ENCODE results near the gene PARN. TPM values are rescaled to one million over a fixed set of nuclear protein-coding genes. Genes with fewer than 3 reads are reported as not detected.
A peak's percentile ranks its signal among the peaks of the same experiment; 100 is the strongest.
"Not testable (repeated sequence)": the region's sequence is repeated elsewhere in the genome, so short reads cannot be mapped to it uniquely, and the experiment has no call there.

The PARN gene
- polyA plus RNA-seq, 12 donors: 15.0 to 35.4 (median 18.3) TPM; not detected in 1

DNA sequence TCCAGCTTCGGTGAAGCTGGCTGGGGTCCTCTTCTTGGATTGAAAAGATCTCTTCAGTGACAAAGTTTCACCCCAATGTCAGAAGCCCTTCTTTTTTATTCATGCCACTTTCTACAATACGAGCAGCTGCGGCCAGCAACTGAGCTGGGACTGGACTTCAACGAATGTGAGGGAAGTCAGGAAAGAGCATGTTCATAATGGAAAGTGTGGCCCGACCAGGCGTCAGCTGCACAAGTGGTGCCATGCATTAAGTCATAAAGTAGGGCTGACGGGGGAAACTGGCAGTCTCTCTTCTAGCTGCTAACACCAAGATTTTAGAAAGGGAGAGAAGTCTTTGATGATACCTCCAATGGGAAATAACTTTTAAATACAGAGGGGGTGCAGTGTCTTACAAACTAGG is 192.6 kb downstream of the PARN start:
- DNase-seq: peak; percentile 14

DNA sequence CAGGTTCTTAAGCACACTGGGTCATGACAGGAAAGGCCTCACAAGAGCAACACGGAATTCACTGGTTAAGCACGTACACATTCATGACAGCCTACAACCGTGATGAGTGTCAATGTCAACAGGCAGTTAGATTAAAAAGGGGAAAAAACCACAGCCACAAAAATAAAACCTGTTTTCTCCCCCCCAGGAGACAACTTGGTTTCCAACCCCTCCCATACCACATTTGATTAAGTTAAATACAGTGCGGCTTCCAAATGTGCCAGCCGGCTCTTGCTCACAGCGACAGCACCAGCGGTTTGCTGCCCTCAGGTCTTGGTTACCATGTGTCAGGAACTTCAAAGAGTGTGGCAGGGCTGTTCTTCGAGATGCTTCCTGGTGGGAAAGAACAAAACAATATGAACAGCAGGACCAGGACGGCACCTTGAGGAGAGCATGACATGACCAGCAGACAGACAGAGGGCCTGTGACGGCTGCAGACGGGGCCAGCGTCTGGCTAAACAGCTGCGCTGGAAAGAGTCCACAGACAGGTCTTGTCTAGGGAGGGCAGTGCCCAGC is 193.6 kb downstream of the PARN start:
- DNase-seq: peak; percentile 28

DNA sequence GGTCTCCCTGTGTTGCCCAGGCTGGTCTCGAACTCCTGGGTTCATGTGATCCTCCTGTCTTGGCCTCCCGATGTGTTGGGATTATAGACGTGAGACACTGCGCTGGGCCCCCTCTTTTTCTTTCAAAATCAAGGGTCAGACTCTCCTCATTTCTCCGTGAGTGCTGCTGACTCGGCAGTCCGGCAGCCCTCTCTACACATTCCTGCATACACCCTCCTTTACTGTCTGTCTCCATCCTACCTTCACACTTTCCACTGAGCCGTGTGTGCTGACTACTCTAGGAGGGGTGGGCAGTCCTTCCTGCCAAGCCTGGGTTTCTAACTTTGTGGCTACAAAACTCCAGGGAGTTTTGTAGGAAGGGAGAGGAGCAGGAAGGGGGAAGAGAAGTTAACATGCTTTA is 195.2 kb downstream of the PARN start:
- no peak for DNase-seq

DNA sequence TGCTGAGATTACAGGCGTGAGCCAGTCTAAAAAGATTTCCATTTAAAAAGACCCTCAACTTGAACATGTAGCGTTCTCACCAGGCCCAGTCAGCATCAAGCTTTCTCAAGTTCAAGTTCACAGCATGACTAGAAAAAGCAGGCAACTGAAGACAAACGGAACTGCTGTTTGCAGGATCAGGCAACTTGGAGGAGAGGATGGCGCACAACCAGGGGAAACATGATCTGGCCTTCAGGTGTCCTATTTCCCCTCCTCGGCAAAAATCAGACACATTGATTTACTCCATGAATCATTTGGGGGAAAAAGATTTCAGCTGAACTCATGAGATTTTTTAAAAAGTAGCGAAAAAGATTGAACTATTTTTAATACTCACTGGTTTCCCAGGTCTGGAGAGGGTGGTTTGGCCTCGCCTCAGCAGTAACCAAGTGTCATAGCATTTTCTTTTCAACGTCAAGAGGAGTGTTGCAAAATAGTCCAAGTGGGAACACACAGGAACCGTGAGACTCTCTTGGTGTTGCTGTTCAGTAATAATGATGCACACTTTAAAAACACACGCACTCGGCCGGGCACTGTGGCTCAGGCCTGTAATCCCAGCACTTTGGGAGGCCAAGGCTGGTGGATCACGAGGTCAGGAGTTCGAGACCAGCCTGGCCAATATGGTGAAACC is 201.0 kb downstream of the PARN start:
- not testable (repeated sequence) for DNase-seq

DNA sequence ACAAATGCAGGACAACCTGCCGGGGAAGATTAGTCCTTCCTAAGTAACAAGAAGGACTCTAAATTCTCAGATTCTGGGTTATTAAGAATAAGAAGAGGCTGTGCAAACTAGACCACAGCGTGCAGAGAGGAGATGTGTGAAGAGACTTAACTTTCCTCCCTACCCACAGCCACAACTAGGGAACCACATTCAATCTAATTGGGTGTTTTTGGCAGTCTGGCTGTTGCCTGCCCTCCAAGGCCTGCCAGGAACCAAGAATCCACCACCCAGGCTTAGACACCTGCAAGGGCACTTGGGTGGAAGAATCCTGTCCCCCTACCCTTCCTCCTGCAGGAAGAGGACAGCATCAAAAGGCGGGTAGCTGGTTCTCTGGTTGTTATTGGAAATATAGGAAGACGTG is 202.0 kb downstream of the PARN start:
- DNase-seq: no peak

DNA sequence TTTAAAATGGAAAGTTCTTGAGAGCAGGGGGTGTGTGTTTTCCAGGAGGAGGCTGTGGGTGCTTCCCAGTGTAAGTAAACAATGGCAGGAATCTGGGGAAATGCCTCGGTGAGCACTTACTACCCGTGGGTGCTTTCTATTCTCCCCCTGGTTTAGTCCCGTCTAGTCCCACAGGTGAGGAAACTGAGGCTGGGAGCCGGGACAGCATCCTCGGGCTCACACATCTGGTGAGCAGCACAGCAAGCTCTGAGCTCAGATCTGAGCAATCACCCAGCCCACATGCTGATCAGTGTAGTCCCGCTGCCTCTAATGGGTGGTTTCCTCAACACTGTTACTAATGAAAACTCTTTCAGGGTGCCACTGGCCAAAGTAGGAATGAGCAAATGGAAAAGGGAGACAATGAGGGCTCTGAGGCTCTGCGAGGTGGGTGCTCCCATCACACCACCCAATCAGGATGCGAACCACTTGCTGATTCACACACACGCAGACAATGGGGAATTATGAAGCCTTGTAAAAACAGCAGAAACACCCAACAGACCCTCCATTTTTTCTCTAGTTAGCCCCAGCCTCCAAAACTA is 202.6 kb downstream of the PARN start:
- no peak for DNase-seq

DNA sequence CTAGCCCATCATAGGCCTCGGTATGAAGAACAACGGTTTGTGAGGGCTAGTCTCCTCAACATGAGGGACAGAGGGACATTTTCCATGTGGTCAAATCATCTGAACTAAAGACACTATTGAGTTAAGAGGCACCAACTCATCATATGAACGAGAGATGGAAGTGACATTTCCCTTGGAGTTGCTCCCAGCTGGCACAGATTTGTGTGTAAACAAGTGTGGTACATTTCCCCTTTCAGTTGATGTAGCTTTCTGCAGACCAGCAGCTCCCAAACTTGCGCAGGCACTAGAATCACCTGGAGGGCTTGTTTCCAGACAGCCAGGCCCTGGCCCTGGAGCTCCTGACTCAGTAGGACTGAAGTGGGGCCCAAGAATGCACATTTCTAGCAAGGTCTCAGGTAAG is 205.5 kb downstream of the PARN start:
- no peak for DNase-seq

DNA sequence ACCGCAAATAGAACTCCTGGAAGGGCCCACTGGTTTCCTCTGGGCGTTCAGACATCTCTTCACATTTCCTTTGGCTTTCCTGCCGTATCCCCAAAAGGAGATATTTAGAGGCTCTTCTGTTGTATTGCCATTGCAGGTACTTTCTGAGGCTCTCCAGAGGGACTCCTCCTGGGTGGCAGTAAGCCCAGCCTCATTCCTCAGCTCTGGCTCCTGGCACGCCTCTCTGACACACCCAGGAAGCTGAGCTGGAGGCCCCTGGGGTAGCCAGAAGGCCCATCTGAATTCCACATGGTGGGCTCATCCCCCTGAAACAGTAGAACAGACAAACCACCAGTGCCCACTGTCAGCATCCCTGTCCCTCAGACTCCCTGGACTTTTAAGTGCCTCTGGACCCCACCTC is 206.7 kb downstream of the PARN start:
- no peak for DNase-seq

DNA sequence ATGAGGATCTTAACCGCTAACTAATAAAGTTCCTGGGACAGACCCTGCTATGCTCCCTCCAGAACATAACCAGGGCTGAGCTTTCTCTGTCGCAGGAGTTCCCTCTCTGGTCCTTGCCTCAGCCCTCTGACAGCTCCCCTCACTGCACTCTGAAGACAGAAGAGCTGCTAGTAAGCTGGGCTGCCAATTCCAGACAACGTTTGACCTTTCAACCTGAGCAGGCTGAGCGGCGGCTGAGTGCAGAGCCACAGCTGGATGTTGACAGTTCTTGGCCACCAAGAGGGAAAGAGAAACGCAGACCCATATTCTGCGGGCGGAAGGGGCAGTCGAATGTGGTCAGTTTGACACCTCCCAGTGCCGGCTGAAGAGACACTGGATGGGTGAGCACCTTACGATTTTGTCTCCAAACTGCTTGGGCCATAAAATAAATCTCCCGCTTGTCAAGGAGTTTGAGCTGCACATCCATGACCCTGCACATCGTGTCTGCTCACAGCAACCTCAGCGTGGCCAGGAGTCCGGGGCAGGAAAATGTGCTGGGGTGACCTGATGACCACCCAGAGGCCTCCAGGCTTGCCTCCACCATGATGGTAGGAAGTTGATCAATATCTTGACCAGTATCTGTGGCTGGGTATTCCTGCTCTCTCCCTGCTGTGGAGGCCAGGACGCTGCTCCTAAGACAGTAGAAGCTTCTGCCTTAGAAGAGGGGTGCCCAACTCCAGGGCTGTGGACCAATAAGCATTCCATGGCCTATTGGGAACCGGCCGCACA is 209.2 kb downstream of the PARN start:
- DNase-seq: no peak

DNA sequence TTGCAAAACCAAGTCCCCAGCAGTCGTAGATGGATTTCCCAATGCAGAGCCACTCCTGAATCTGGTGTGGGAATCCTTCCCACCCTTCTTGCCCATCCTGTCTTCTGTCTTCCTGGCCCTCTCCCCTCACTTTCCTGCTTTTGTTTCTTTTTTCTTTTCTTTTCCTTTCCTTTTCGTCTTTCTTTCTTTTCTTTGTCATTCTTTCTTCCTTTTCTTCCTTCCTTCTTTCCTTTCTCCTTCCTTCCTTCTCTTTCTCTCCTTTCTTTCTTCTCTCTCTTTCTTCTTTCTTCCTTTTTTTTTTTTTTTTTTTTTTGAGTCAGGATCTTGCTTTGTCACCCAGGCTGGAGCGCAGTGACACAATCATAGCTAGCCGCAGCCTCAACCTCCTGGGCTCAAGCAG is 209.8 kb downstream of the PARN start:
- DNase-seq: not testable (repeated sequence)

DNA sequence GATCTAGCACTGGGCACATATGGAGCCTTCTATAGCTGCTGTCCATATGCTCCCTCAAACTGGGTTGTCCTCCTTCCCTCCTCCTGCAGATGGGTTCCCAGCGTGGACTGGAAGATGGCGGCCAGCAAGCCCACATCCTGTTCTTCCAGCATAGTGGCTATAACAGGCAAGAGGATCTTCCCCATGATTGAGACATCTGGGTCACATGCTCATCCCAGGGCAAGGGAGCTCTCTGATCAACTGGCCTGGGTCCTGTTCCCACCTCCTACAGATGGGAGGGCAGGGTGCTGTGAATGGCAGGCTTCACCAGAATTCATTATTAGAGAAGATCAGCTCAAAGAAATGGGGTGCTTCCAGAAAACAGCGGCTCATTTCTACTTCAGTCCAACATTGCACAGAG is 210.2 kb downstream of the PARN start:
- no peak for DNase-seq

DNA sequence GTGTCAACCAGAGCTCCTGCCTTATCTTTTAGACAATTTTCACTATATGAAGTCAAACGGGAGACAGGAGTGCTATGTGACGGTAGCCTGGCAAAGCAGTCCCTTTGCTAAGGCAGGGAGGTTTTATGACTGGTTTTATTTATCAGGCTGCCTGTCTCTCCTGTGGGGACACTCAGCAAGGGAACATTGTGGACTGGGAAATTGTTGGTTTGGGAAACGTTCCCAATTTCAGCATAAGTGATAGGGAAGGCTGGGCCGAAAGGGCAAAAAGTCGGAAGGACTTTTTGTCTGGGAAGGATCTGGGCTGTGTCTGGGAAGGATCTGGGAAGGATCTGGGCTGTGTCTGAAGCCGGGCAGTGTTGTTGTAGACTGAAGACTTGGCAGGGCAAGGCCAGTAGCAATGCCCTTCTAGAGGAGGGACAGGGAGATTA is 211.2 kb downstream of the PARN start:
- DNase-seq: no peak

DNA sequence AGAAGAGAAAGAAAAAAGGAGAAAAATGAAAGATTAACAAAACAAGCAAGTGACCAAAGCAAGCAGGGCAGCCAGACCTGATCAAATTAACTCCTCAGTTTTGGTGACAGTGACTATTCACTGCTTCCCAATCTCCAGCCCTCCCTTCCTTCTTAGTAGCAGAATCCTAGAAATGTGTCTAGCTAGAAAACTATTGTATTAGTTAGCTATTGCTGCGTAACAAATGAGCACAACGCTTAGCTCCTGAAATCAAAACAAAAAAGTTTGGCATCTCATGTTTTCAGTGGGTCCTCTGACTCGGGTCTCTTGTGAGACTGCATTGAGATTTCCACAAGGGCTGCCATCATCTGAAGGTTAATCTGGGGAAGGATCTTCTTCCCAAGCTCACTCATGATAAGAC is 213.9 kb downstream of the PARN start:
- no peak for DNase-seq

DNA sequence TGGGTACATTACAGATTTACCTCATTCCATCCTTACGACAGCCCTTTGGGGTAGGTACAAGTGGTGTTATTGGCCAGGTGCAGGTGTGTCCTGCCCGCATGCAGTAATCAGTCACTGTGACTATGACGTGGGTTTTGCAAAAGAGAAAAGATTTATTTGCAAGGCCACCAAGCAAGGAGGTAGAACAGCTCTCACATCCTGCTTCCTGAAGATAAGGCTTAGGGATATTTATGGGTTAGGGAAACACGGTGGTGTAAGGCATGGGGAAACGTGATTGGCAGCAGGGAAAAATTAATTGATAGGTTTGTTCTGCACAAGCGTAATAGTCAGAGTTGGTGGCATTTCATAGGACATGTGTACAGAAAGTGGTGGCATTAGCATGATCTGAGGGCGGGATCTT is 214.8 kb downstream of the PARN start:
- DNase-seq: no peak

DNA sequence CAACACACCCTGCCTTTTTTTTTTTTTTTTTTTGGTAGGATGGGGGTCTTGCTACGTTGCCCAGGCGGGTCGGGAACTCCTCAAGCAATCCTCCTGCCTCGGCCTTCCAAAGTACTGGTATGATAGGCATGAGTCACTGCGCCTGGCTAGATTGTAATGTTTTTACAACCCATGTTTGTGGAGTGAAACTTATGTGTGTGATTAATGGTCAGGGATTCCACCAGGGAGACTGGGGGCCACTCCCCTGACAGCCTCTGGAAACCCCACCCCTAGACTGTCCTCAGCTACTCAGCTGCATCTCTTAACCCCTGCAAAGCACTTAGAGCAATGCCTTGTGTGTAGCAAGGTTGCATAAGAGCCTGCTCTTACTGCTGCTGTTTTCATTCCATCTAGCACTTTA is 220.5 kb downstream of the PARN start:
- DNase-seq: no peak

DNA sequence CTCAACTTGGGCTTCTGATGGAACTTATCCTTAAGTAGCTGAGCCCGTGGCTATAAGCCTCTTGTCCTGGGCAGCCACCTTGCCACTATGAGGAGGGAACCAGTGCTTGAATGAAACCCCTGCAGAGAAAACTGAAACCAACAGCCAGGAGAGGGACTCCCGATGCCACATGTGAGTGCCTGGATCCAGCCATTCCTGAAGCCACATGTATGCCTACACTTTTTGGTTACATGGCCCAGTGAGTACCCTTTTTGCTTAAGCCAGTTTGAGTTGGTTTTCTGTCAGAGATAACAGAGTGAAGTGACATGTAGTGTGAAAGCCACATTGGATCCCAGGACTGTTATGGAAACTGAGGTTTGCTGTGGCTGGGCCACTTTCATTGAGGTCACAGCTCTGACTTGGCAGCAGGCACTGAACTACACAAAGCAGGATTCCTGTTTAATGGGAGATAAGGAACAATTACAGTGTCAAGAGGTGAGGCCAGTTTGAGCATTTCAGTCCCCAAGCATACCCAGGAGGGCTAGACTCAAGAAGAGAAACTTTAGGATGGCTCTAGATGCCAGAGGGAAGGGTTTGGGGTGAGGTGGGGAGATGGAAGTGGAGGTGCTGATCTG is 222.2 kb downstream of the PARN start:
- no peak for DNase-seq

DNA sequence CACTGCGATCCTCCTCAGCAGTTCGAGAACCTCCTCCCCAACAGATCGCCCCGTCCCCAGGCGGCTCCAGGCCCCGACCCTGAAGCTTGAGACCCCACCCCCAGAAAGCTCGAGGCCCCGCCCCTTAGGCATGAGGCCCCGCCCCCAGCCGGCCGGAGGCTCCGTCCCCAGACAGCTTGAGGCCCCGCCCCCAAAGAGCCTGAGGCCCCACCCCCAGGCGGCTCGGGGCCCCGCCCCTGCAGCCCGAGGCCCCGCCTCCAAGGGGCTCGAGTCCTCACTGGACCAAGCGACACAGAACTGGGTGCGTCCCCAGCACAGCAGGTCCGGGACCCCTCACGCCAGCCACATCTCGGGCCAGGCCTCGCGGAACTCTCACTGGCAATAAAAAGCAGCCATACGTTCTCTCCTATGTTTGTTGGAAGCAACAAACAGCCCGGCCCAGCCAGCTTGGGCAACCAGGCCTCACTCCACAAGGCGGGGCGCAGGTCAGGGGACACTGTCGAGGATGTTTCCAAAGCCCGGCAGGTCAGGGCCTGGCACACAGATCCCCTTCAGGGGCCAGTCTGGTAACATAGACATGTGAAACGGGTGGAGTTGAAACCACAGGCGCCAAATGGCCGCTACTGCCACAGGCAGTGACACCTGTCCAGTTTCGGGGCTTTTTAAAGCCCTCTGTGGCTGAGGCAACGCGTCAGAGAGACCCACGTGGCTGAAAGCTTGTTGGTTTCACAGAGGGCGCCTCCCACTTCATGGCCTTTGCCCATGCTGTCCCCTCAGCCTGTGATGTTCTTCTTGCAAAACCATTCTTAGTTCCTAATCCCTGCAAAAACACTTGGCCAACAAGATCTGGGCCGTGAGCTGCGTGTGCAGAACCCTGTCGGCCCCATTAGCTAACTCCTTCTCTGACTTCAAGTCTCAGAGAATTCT is 224.2 kb downstream of the PARN start:
- no peak for DNase-seq

DNA sequence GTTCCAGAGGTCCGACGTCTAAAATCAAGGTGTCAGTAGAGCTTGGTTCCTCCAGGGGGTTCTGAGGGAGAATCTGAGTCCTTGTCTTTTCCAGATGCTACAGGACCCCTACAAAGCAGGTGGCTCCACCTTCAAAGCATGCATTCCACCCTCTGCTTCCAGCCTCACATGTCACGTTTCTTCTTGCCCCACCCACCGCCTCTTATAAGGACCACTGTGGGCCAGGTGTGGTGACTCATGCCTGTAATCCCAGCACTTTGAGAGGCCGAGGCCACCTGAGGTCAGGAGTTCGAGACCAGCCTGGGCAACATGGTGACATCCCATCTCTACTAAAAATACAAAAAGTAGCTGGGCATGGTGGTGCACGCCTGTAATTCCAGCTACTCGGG is 227.1 kb downstream of the PARN start:
- not testable (repeated sequence) for DNase-seq

DNA sequence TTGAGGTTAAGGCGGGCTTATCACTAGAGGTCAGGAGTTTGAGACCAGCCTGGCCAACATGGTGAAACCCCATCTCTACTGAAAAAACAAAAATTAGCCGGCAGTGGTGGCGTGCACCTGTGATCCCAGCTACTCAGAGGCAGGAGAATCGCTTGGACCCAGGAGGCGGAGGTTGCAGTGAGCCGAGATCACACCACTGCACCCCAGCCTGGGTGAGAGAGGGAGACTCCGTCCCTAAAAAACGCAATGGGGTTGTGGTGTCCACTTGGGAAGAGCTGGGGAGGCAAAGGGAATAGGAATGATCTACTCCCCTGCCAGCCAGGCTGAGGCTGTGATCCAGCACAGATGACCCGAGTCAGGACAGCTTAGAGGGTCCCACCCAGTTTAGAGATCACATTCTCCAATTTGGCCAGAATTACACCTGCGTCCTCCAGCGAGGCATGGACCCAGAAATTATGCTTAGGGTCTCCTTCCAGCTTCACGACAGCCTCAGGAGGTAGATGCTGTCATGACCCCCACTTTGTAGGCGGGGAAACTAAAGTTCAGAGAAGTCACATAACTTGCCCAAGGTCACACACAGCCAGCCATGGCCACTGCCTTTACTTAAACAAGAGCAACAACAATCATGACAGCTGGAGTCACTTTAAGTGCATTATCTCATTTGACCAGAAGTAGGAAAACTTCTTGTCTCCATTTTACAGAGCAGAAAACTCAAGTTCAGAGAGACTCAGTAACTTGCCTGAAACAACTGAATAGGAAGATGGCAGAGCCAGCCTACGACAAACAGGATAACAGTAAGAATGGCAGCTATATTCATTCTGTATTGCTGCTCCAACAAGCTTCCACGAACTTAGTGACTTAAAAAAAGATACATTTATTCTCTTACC is 227.7 kb downstream of the PARN start:
- DNase-seq: not testable (repeated sequence)

DNA sequence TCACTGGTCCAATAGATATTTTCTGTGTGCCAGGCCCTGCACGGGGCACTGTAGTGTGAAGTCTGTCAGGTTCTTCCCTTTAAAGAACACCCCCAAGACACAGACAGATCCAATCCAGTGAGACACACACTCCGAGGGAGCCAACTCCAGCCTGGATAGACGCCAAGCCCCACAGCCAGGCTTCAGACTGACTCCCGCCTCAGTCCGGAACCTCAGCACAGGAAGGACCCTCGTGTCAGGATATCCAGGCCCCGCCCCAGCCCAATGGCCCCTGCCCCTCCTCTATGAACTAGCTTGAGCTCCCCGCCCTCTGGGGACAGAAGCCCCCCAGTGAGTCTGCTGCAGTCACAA is 228.4 kb downstream of the PARN start:
- DNase-seq: peak; percentile 7
